CD8-positive, alpha-beta memory T cell (primary cell): Measurements from ENCODE around the gene ZFHX3. TPM values are rescaled to one million over a fixed set of nuclear protein-coding genes. Genes with fewer than 3 reads are reported as not detected.

Experiments
- CTCF ChIA-PET: fragments of 350-600 bp; sonication (Branson Sonifier 250); formaldehyde crosslinking; loops from one replicate; lab custom pipeline; 2021; ENCODE audit warnings: antibody characterized with exemption; lab: Charles Lee
- POLR2A ChIA-PET: fragments of 350-600 bp; sonication (Branson Sonifier 250); formaldehyde crosslinking; loops from one replicate; lab custom pipeline; 2021; ENCODE audit warnings: antibody characterized with exemption; lab: Charles Lee
- DNase-seq, 5 donors: peaks; one replicate each; pipeline versions ENCODE4 v3.0.0 to v3.0.0-alpha.2; 2020 to 2022; ENCODE audit warnings: mixed read lengths in 1 of 5
- H3K27ac ChIP-seq: one replicate; pipeline ENCODE4 v1.7.0; 2013; ENCODE audit warnings: low read depth, mild to moderate bottlenecking, low read length, moderate library complexity
- H3K27me3 ChIP-seq: 2 replicates; pipeline ENCODE4 v1.7.0; 2013; ENCODE audit warnings: low read length, mild to moderate bottlenecking; ENCODE audit not compliant: insufficient read depth, poor library complexity, severe bottlenecking
- H3K36me3 ChIP-seq: 2 replicates; pipeline ENCODE4 v1.7.0; 2013; ENCODE audit warnings: mild to moderate bottlenecking, low read length, moderate library complexity; ENCODE audit not compliant: insufficient read depth
- H3K4me1 ChIP-seq: 2 replicates; pipeline ENCODE4 v1.7.0; 2013; ENCODE audit warnings: mild to moderate bottlenecking, low read length, moderate library complexity; ENCODE audit not compliant: insufficient read depth
- H3K4me3 ChIP-seq: 2 replicates; pipeline ENCODE4 v1.7.0; 2013; ENCODE audit warnings: mild to moderate bottlenecking, low read length
- H3K9me3 ChIP-seq: 2 replicates; pipeline ENCODE4 v1.7.0; 2013; ENCODE audit warnings: mild to moderate bottlenecking, low read length
- H3K27ac Mint-ChIP-seq, 8 donors: one replicate each; pipeline ENCODE4 v1.8.0; 2020 to 2021; ENCODE audit warnings: mixed read lengths in 8 of 8, mild to moderate bottlenecking in 6 of 8, inconsistent platforms in 3 of 8, moderate library complexity in 3 of 8
- H3K27me3 Mint-ChIP-seq, 2 donors: one replicate each; pipeline ENCODE4 v1.8.0; 2020 to 2021; ENCODE audit warnings: mixed read lengths in 2 of 2, mild to moderate bottlenecking in 1 of 2, moderate library complexity in 1 of 2
- H3K36me3 Mint-ChIP-seq, 3 donors: one replicate each; pipeline ENCODE4 v1.8.0; 2020 to 2021; ENCODE audit warnings: mixed read lengths in 3 of 3, inconsistent platforms in 1 of 3, mild to moderate bottlenecking in 1 of 3
- H3K4me1 Mint-ChIP-seq, 3 donors: one replicate each; pipeline ENCODE4 v1.8.0; 2020 to 2021; ENCODE audit warnings: mixed read lengths in 3 of 3, inconsistent platforms in 1 of 3, mild to moderate bottlenecking in 1 of 3
- H3K4me3 Mint-ChIP-seq, 7 donors: one replicate each; pipeline ENCODE4 v1.8.0; 2020 to 2021; ENCODE audit warnings: mixed read lengths in 7 of 7, mild to moderate bottlenecking in 6 of 7, moderate library complexity in 4 of 7, inconsistent platforms in 2 of 7
- H3K9me3 Mint-ChIP-seq, 5 donors: one replicate each; pipeline ENCODE4 v1.8.0; 2020 to 2022; ENCODE audit warnings: mixed read lengths in 5 of 5, mild to moderate bottlenecking in 3 of 5, moderate library complexity in 2 of 5, inconsistent platforms in 1 of 5
- polyA plus RNA-seq: library from polyadenylated mRNA; unstranded; fragments of 300-500 nt; fragmentation: Illumina TruSeq; gene quantifications from one replicate; pipeline ENCODE4 v1.2.3, GENCODE V29; 2021
- total RNA-seq, 2 experiments: library from RNA; stranded (reverse); gene quantifications; one replicate each; pipeline ENCODE4 v1.2.3, GENCODE V29; 2021

ZFHX3 gene
- total and polyA plus RNA-seq, 3 experiments from 2014 or later = 0.13 to 0.22 (median 0.20) TPM

DNA sequence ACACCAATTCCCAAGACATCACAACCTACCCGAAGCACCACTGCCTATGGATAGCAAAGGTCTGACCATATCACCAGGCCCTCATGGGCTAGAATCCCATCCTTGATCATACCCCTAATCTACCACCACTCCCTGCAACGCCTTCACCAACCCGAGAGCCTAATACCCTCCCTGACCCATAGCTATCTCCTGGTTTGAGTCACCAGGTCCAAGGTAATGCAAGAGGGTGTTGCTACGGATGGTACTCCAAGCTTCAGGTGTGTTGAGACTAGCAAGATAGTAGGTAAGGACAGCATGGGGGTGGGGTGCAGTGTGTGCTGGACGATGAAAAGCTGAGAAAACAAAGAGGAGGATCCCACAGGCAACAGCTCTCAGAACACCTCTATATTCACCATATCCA is 258.0 kb downstream of the ZFHX3 start:
- Mint-ChIP-seq H3K9me3 (no peaks in the 10 kb centered on the region), H3K4me1 (peaks cover 13 to 22% (median 15%) of the 10 kb centered on the region in 3 donors), H3K4me3 (no peak overlapping the region), H3K27ac (peak overlapping the region in 1 of 8 donors; percentile 3), H3K27me3 (peaks cover 18 to 23% of the 10 kb centered on the region in 2 donors), H3K36me3 (no peaks in the 10 kb centered on the region)
- H3K9me3 ChIP-seq = no peaks in the 10 kb centered on the region
- no peak overlapping the region for H3K4me3 ChIP-seq
- no peaks in the 10 kb centered on the region for H3K27me3 ChIP-seq
- CTCF ChIA-PET = interaction anchor here (1.7 kb wide), 1 partner anchor 43 kb away, joined by 4 read pairs; no protein-coding TSS in a partner anchor
- POLR2A ChIA-PET = no interaction called here
- no peak for DNase-seq
- H3K36me3 ChIP-seq = no peaks in the 10 kb centered on the region
- H3K27ac ChIP-seq = no peak overlapping the region
- H3K4me1 ChIP-seq = no peaks in the 10 kb centered on the region

DNA sequence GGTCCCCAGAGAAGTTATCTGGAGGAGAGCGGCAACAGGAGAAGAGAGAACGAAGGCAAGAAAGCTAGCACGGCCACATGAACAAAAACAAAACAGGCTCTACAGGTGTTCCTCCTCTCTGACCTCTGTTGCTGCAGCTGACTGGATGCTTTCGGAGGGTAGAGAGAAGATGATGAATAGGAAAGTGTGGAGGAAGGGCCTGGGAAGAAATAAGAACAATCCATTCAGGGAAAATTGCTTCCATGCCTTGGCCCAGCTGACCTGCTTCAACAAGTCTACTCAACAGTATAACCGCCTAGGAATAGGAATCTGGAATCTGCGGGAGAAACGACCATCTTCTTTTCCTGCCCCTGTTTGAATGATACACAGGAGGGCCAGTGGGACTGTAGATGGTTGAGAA is 258.5 kb downstream of the ZFHX3 start:
- peaks cover 13 to 22% (median 15%) of the 10 kb centered on the region in 3 donors for H3K4me1 Mint-ChIP-seq
- H3K4me3 Mint-ChIP-seq = peak overlapping the region in 1 of 7 donors; percentile 9
- CTCF ChIA-PET = interaction anchor here (1.7 kb wide), 1 partner anchor 43 kb away, joined by 4 read pairs; no protein-coding TSS in a partner anchor
- Histone ChIP-seq H3K36me3 (no peaks in the 10 kb centered on the region), H3K9me3 (no peaks in the 10 kb centered on the region), H3K27ac (no peak overlapping the region), H3K27me3 (no peaks in the 10 kb centered on the region), H3K4me3 (no peak overlapping the region), H3K4me1 (no peaks in the 10 kb centered on the region)
- peaks cover 18 to 26% of the 10 kb centered on the region in 2 donors for H3K27me3 Mint-ChIP-seq
- no peak for DNase-seq
- no peaks in the 10 kb centered on the region for H3K36me3 Mint-ChIP-seq
- H3K27ac Mint-ChIP-seq = no peak overlapping the region
- POLR2A ChIA-PET = no interaction called here
- H3K9me3 Mint-ChIP-seq = no peaks in the 10 kb centered on the region

DNA sequence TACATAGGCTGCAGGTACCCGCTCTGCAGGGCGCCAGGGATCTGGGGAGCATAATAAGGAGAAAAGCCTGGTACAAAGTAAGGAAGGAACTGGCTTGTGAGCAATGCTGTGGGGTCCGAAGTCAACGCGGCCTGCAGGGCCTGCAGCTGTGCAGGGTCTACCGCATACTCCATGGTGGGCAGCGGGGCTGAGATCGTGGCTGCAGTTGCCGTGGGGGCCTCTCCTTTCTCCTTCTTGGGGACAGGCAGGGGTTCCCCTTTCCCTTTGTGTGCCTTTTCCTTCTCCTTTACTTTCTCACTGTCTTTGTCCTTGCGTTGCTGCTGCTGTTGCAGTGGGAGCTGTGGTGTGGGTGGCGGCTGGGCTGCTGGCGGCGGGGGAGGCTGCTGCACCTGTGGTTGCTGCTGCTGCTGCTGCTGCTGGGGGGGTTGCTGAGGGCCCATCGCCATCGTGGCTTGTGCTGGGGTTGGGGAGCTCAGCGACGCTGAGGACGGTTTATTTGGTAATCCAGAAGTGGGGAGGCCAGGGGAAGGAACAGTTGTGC is 259.6 kb downstream of the ZFHX3 start:
- CTCF ChIA-PET = interaction anchor here (1.7 kb wide), 1 partner anchor 44 kb away, joined by 4 read pairs; no protein-coding TSS in a partner anchor
- Mint-ChIP-seq H3K36me3 (no peaks in the 10 kb centered on the region), H3K4me1 (peaks cover 13 to 22% (median 15%) of the 10 kb centered on the region in 3 donors), H3K9me3 (no peaks in the 10 kb centered on the region), H3K27me3 (peaks cover 18 to 29% of the 10 kb centered on the region in 2 donors), H3K27ac (peak overlapping the region in 2 of 8 donors; percentile 4 to 77), H3K4me3 (peak overlapping the region; percentile 81 to 94 (median 87))
- Histone ChIP-seq H3K4me1 (no peaks in the 10 kb centered on the region), H3K36me3 (no peaks in the 10 kb centered on the region), H3K9me3 (no peaks in the 10 kb centered on the region), H3K4me3 (no peak overlapping the region), H3K27ac (no peak overlapping the region), H3K27me3 (no peaks in the 10 kb centered on the region)
- POLR2A ChIA-PET = interaction anchor here (0.6 kb wide), 1 partner anchor 41 kb away, joined by 3 read pairs; no protein-coding TSS in a partner anchor
- peak in 1 of 5 donors; percentile 2 for DNase-seq

DNA sequence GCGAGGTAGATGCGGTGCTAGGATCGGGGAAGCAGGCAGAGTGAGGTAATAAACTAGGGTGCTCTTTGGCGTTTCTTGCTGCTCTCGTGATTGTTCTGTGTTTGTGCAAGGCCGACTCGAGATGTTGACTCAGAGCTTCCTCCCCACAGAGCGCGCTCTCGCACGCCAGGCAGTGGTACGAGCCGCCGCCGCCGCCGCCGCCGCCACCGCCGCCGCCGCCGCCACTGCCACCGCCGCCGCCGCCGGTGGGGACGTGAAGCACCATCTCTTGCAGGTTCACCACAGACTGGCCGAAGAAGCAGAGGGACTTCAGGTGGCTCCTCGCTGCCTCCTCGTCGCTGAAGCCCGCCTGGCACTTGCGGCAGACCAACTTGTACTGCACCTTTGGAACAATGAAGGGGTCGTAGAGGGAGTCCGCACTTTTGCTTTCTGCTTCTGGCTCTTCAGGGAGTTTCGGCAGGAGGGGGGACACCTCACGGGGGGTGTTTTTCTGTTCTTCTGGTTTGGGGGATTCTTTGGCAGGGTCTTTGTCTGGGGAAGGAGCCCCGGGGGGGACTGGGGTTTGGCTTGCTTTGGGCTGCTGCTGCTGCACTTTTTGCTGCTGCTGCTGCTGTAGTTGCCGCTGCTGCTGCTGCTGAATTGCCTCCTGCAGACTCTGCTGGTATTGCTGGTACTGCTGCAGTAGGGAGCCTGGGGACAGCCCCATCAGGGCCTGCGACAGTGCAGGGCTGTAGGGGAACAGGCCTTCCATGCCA is 260.2 kb downstream of the ZFHX3 start:
- Histone ChIP-seq H3K36me3 (no peaks in the 10 kb centered on the region), H3K27ac (no peak overlapping the region), H3K4me1 (no peaks in the 10 kb centered on the region), H3K4me3 (peak overlapping the region; percentile 51), H3K9me3 (no peaks in the 10 kb centered on the region), H3K27me3 (no peaks in the 10 kb centered on the region)
- peak overlapping the region; percentile 81 to 94 (median 87) for H3K4me3 Mint-ChIP-seq
- ChIA-PET CTCF (interaction anchor here (1.2 kb wide), 1 partner anchor 122 kb away, joined by 3 read pairs; no protein-coding TSS in a partner anchor), POLR2A (no interaction called here)
- peaks cover 13 to 22% (median 15%) of the 10 kb centered on the region in 3 donors for H3K4me1 Mint-ChIP-seq
- no peaks in the 10 kb centered on the region for H3K9me3 Mint-ChIP-seq
- H3K27ac Mint-ChIP-seq = peak overlapping the region in 5 of 8 donors; percentile 12 to 91 (median 64)
- H3K36me3 Mint-ChIP-seq = no peaks in the 10 kb centered on the region
- DNase-seq = peak; percentile 21 to 71 (median 40)
- H3K27me3 Mint-ChIP-seq = peaks cover 18 to 31% of the 10 kb centered on the region in 2 donors

DNA sequence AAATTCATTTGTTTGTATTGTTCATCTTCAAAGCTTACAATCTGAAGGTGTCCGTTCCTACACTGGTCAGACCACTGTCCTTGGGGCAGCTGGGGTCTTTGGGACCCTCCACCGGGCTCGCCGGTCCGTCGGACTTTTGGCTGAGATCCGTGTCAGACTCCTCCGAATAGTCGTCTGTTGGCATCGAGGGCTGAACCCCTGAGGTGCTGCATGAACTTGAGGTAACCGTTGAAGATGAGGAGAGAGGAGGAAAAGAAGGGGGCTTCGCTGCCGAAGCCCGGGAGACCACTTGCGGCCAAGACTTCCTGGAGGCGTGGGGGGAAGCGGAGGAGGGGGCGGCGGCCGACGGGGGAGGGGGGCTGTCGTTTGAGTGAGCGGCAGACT is 260.8 kb downstream of the ZFHX3 start:
- Histone ChIP-seq H3K27ac (no peak overlapping the region), H3K4me3 (no peak overlapping the region), H3K36me3 (no peaks in the 10 kb centered on the region), H3K4me1 (no peaks in the 10 kb centered on the region), H3K27me3 (no peaks in the 10 kb centered on the region), H3K9me3 (no peaks in the 10 kb centered on the region)
- Mint-ChIP-seq H3K9me3 (no peaks in the 10 kb centered on the region), H3K4me3 (peak overlapping the region; percentile 81 to 94 (median 87)), H3K27me3 (peaks cover 18 to 34% of the 10 kb centered on the region in 2 donors), H3K4me1 (peaks cover 13 to 22% (median 15%) of the 10 kb centered on the region in 3 donors), H3K27ac (peak overlapping the region in 6 of 8 donors; percentile 12 to 98 (median 70)), H3K36me3 (no peaks in the 10 kb centered on the region)
- ChIA-PET POLR2A (no interaction called here), CTCF (interaction anchor here (1.2 kb wide), 2 partner anchors 11 to 122 kb away, joined by 3 read pairs; no protein-coding TSS in a partner anchor)
- DNase-seq = no peak

DNA sequence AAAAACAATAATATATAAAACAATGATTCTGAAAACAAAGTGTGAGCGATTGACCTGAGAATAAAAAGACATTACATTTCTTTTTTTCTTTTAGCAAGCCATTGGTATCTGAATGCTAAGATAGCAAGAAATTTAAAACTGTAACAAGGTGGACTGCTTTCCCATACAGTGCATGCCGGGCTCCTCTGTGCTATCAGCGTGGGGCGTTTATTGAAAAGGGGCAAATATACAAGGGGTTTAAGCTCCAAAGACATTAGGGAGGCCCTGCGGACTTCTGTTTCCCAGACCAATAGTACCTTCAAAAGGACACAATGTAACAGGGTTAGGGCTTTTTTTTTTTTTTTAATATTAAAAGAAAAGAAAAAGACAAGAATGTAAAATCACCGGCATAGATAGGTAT is 261.3 kb downstream of the ZFHX3 start:
- H3K27me3 Mint-ChIP-seq = peaks cover 18 to 34% of the 10 kb centered on the region in 2 donors
- no peaks in the 10 kb centered on the region for H3K4me1 ChIP-seq
- no peaks in the 10 kb centered on the region for H3K36me3 ChIP-seq
- H3K9me3 ChIP-seq = no peaks in the 10 kb centered on the region
- peaks cover 13 to 22% (median 15%) of the 10 kb centered on the region in 3 donors for H3K4me1 Mint-ChIP-seq
- peak overlapping the region; percentile 56 to 78 (median 63) for H3K4me3 Mint-ChIP-seq
- no peak overlapping the region for H3K27ac ChIP-seq
- no peak overlapping the region for H3K4me3 ChIP-seq
- peak overlapping the region in 1 of 8 donors; percentile 13 for H3K27ac Mint-ChIP-seq
- DNase-seq = no peak
- ChIA-PET POLR2A (no interaction called here), CTCF (interaction anchor here (1.2 kb wide), 2 partner anchors 11 to 121 kb away, joined by 3 read pairs; no protein-coding TSS in a partner anchor)
- H3K9me3 Mint-ChIP-seq = no peaks in the 10 kb centered on the region
- H3K36me3 Mint-ChIP-seq = no peaks in the 10 kb centered on the region
- H3K27me3 ChIP-seq = no peaks in the 10 kb centered on the region

DNA sequence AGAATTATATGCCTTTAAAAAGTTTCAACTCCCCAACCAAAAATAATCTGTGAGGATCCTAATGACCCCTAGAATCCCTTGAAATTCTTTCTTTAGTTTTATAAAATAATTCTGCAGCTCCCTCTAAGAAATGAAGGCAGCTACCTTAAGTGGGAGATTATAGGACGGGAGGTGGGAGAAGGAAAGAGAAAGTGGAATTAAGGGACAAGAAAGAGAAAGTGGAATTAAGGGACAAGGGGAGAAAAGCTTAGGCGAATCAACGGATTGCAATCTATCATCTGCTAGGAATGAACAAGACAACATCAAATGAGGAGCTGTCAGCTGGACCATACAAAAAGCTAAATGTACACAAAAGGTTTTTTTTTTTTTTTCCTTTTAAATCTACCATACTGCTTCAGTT is 262.0 kb downstream of the ZFHX3 start:
- H3K4me1 ChIP-seq = no peaks in the 10 kb centered on the region
- no peak overlapping the region for H3K4me3 ChIP-seq
- H3K4me1 Mint-ChIP-seq = peaks cover 13 to 22% (median 15%) of the 10 kb centered on the region in 3 donors
- H3K36me3 ChIP-seq = no peaks in the 10 kb centered on the region
- H3K27ac ChIP-seq = no peak overlapping the region
- ChIA-PET CTCF (interaction anchor here (1.2 kb wide), 1 partner anchor 10 kb away, joined by 3 read pairs; no protein-coding TSS in a partner anchor), POLR2A (no interaction called here)
- DNase-seq = no peak
- no peak overlapping the region for H3K27ac Mint-ChIP-seq
- no peaks in the 10 kb centered on the region for H3K9me3 Mint-ChIP-seq
- peaks cover 18 to 34% of the 10 kb centered on the region in 2 donors for H3K27me3 Mint-ChIP-seq
- no peaks in the 10 kb centered on the region for H3K9me3 ChIP-seq
- peak overlapping the region in 2 of 7 donors; percentile 14 to 46 for H3K4me3 Mint-ChIP-seq
- no peaks in the 10 kb centered on the region for H3K36me3 Mint-ChIP-seq
- H3K27me3 ChIP-seq = no peaks in the 10 kb centered on the region
